ENCODE measurements around the gene ZFY. TPM values are rescaled to one million over a fixed set of nuclear protein-coding genes. Genes with fewer than 3 reads are reported as not detected.

Gene ZFY
- polyA plus RNA-seq, 1 of the 3 experiments (the other 2 are of a cell fraction), result not detected

DNA sequence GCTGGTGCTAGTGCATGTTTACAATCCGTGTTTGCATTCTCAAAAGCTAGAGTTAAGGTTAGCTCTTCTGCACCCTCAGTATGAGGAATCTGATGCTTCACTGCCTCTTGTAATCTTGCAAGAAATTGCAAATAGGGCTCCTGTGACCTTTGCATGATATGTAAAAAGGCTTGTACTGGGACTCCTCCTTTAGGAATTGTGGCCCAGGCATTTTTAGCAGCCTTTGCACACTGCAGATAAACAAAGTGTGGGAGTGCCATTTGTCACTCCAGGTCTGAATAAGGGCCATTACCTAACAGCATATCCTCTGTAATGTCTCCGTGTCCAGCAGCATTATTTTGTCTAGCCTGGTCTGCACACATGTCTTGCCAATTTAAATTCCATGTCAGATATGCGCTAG is 49.3 kb upstream of the ZFY start (continued):
- TF ChIP-seq FOXJ3 (CRISPR knock-in tag; IDR thresholded peaks at IDR 0.05), result no peak
- no peak for TF ChIP-seq MEF2A (IDR thresholded peaks at IDR 0.05; ENCODE audit: borderline replicate concordance, low read depth)
- TF ChIP-seq FOSL2 (IDR thresholded peaks at IDR 0.05; ENCODE audit: borderline replicate concordance, low read depth), result no peak
- TF ChIP-seq RCOR1 (IDR thresholded peaks at IDR 0.05; ENCODE audit: low read length), result no peak
- no peak for TF ChIP-seq GATA2 (CRISPR knock-in tag; IDR thresholded peaks at IDR 0.05)
- TF ChIP-seq, protein P1, sequence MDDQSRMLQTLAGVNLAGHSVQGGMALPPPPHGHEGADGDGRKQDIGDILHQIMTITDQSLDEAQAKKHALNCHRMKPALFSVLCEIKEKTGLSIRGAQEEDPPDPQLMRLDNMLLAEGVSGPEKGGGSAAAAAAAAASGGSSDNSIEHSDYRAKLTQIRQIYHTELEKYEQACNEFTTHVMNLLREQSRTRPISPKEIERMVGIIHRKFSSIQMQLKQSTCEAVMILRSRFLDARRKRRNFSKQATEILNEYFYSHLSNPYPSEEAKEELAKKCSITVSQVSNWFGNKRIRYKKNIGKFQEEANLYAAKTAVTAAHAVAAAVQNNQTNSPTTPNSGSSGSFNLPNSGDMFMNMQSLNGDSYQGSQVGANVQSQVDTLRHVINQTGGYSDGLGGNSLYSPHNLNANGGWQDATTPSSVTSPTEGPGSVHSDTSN (IDR thresholded peaks at IDR 0.05), result no peak

DNA sequence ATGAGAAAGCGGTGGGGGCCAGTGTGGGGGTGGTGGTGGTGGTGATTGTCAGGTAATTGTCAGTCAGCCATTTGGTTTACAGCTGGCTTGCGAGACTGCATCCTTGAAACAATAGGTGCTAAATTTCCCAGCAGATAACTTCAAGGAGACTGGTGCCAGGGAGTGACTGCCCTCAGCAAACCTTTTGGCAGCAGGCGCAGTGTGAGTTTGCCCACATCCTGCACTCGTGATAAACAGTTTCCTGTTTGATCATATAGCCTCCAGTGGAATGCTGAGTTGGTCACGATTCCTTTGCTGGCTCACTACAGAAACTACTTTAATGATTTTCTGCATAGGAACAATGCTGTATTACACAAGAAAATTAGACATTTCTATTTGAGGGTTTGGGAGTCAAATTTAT is 47.8 kb upstream of the ZFY start:
- no peaks in the 10 kb centered on the region for H3K9me3 ChIP-seq
- POLR2A ChIA-PET, result no interaction called here
- CTCF ChIA-PET, result no interaction called here
- no peaks in the 10 kb centered on the region for H4K20me1 ChIP-seq (ENCODE audit: insufficient read depth)
- WGBS (ENCODE audit: low lambda C conversion rate), result no CpG with 5 or more reads among the region's 5 CpGs
- no peak overlapping the region for H3K4me3 ChIP-seq (ENCODE audit: low read depth in 2 of 2, low read length in 1 of 2)
- H3K27ac ChIP-seq (ENCODE audit: low read depth in 2 of 2, low read length in 1 of 2), result no peak overlapping the region
- no peaks in the 10 kb centered on the region for H3F3A ChIP-seq (replicated peaks; ENCODE audit: insufficient read depth)
- no peak overlapping the region for H3K4me2 ChIP-seq
- no peak overlapping the region for H2AFZ ChIP-seq (ENCODE audit: low read depth)
- no peaks in the 10 kb centered on the region for H3K79me2 ChIP-seq (ENCODE audit: insufficient read depth)
- H3K27me3 ChIP-seq (ENCODE audit: insufficient read depth), result no peaks in the 10 kb centered on the region
- TF ChIP-seq, protein P2, sequence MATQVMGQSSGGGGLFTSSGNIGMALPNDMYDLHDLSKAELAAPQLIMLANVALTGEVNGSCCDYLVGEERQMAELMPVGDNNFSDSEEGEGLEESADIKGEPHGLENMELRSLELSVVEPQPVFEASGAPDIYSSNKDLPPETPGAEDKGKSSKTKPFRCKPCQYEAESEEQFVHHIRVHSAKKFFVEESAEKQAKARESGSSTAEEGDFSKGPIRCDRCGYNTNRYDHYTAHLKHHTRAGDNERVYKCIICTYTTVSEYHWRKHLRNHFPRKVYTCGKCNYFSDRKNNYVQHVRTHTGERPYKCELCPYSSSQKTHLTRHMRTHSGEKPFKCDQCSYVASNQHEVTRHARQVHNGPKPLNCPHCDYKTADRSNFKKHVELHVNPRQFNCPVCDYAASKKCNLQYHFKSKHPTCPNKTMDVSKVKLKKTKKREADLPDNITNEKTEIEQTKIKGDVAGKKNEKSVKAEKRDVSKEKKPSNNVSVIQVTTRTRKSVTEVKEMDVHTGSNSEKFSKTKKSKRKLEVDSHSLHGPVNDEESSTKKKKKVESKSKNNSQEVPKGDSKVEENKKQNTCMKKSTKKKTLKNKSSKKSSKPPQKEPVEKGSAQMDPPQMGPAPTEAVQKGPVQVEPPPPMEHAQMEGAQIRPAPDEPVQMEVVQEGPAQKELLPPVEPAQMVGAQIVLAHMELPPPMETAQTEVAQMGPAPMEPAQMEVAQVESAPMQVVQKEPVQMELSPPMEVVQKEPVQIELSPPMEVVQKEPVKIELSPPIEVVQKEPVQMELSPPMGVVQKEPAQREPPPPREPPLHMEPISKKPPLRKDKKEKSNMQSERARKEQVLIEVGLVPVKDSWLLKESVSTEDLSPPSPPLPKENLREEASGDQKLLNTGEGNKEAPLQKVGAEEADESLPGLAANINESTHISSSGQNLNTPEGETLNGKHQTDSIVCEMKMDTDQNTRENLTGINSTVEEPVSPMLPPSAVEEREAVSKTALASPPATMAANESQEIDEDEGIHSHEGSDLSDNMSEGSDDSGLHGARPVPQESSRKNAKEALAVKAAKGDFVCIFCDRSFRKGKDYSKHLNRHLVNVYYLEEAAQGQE (IDR thresholded peaks at IDR 0.05; ENCODE audit: low read depth, low read length), result no peak
- TF ChIP-seq RFX5 (IDR thresholded peaks at IDR 0.05; ENCODE audit: low read length) (no peak), NFIC (IDR thresholded peaks at IDR 0.05; ENCODE audit: borderline replicate concordance) (no peak), RCOR1 (IDR thresholded peaks at IDR 0.05; ENCODE audit: low read length) (no peak), RXRA (IDR thresholded peaks at IDR 0.05; ENCODE audit: borderline replicate concordance, low read depth) (no peak)
- TF ChIP-seq, protein P3, sequence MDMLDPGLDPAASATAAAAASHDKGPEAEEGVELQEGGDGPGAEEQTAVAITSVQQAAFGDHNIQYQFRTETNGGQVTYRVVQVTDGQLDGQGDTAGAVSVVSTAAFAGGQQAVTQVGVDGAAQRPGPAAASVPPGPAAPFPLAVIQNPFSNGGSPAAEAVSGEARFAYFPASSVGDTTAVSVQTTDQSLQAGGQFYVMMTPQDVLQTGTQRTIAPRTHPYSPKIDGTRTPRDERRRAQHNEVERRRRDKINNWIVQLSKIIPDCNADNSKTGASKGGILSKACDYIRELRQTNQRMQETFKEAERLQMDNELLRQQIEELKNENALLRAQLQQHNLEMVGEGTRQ (IDR thresholded peaks at IDR 0.05; ENCODE audit: borderline replicate concordance, low read depth, low read length), result no peak
- H3K4me1 ChIP-seq (ENCODE audit: control insufficient read depth in 1 of 2, insufficient read depth in 2 of 2, low read depth in 1 of 2, low read length in 1 of 2), result no peaks in the 10 kb centered on the region
- H3K36me3 ChIP-seq (replicated peaks in 1 of 2; ENCODE audit: control insufficient read depth in 1 of 2, insufficient read depth in 2 of 2, low read length in 1 of 2), result no peaks in the 10 kb centered on the region
- no peak overlapping the region for H3K9ac ChIP-seq
- H3K9me2 ChIP-seq, result no peaks in the 10 kb centered on the region
- DNase-seq, result no peak

Data from SK-N-SH (cell line).